ENCODE measurements around the gene AGAP3.

- TF ChIP-seq CTCF (conservative IDR thresholded peaks at IDR 0.05) (no peak), ZFX (IDR thresholded peaks at IDR 0.05) (no peak)
Measured at GRCh38 chr7:151135866-151136843, 49.9 kb downstream of the AGAP3 start.

Measured in C4-2B (cell line).